ENCODE data around the gene DMD. TPM values are rescaled to one million over a fixed set of nuclear protein-coding genes. Genes with fewer than 3 reads are reported as not detected.

The DMD gene
- total RNA-seq, 1 experiment from 2014 or later: 2.2 TPM

GRCh38 chrX:31603411-31604120 lies 1607.8 kb downstream of the DMD start:
- H3K9me3 ChIP-seq (ENCODE audit: control insufficient read depth, insufficient read depth, low read depth, low read length): no peaks in the 10 kb centered on the region
- TF ChIP-seq TCF7L2 (IDR thresholded peaks at IDR 0.05; ENCODE audit: low read depth, low read length): no peak
- no peak for TF ChIP-seq REST (IDR thresholded peaks at IDR 0.05; ENCODE audit: insufficient read depth in 1 of 2, low read depth in 2 of 2, low read length in 1 of 2)
- TF ChIP-seq CTCF (IDR thresholded peaks at IDR 0.05): no peak
- no peak for TF ChIP-seq SIN3A (IDR thresholded peaks at IDR 0.05; ENCODE audit: borderline replicate concordance, insufficient read depth, low read depth, low read length)
- TF ChIP-seq POLR2AphosphoS5 (IDR thresholded peaks at IDR 0.05; ENCODE audit: low read depth, low read length): no peak
- ATAC-seq (no peak), DNase-seq (ENCODE audit: low read depth, low spot score) (no peak)
- intact Hi-C loops (cut with micrococcal nuclease; ENCODE audit: unreplicated experiment) (no loop called here), in situ Hi-C loops (cut with HindIII; ENCODE audit: low pct_unique_long_range_greater_than_20kb, low sequenced_read_pairs) (no loop called here)
- no peaks in the 10 kb centered on the region for H3K36me3 ChIP-seq (ENCODE audit: control insufficient read depth, insufficient read depth, low read length)
- ChIA-PET CTCF (no interaction called here), POLR2A (no interaction called here)
- H3K4me1 ChIP-seq (ENCODE audit: control insufficient read depth, insufficient read depth, low read length): no peaks in the 10 kb centered on the region
- H3K27me3 ChIP-seq (ENCODE audit: control insufficient read depth, insufficient read depth, low read length): no peaks in the 10 kb centered on the region
- H3K4me3 ChIP-seq (ENCODE audit: low read depth in 2 of 2, low read length in 2 of 2): no peak overlapping the region
- no peak overlapping the region for H3K27ac ChIP-seq (ENCODE audit: low read length)
- no TSS peak for BruUV-seq (replicated peaks)

GRCh38 chrX:31600823-31601222 lies 1610.5 kb downstream of the DMD start:
- Histone ChIP-seq H3K9me3 (ENCODE audit: control insufficient read depth, insufficient read depth, low read depth, low read length) (no peaks in the 10 kb centered on the region), H3K27me3 (ENCODE audit: control insufficient read depth, insufficient read depth, low read length) (no peaks in the 10 kb centered on the region), H3K4me1 (ENCODE audit: control insufficient read depth, insufficient read depth, low read length) (no peaks in the 10 kb centered on the region), H3K36me3 (ENCODE audit: control insufficient read depth, insufficient read depth, low read length) (no peaks in the 10 kb centered on the region), H3K4me3 (ENCODE audit: low read depth in 2 of 2, low read length in 2 of 2) (no peak overlapping the region), H3K27ac (ENCODE audit: low read length) (no peak overlapping the region)
- BruUV-seq (replicated peaks): no TSS peak
- CTCF ChIA-PET: no interaction called here
- intact Hi-C loops (cut with micrococcal nuclease; ENCODE audit: unreplicated experiment) (no loop called here), in situ Hi-C loops (cut with HindIII; ENCODE audit: low pct_unique_long_range_greater_than_20kb, low sequenced_read_pairs) (no loop called here)
- TF ChIP-seq POLR2AphosphoS5 (IDR thresholded peaks at IDR 0.05; ENCODE audit: low read depth, low read length): no peak
- TF ChIP-seq CTCF (IDR thresholded peaks at IDR 0.05): no peak
- no peak for TF ChIP-seq SIN3A (IDR thresholded peaks at IDR 0.05; ENCODE audit: borderline replicate concordance, insufficient read depth, low read depth, low read length)
- TF ChIP-seq TCF7L2 (IDR thresholded peaks at IDR 0.05; ENCODE audit: low read depth, low read length): no peak
- ATAC-seq (no peak), DNase-seq (ENCODE audit: low read depth, low spot score) (no peak)
- POLR2A ChIA-PET: no interaction called here

Data from Panc1 (cell line).